Pancreas (tissue), 10 donors: Measurements from ENCODE around the gene COQ8B. TPM values are rescaled to one million over a fixed set of nuclear protein-coding genes. Genes with fewer than 3 reads are reported as not detected.

ENCODE experiments used
- ATAC-seq, 4 donors: fragments of 200-7000 bp; cut with Tn5 transposase; one replicate each; pipeline versions ENCODE4 v1.8.0 to v1.9.1; 2020; ENCODE audit warnings: mild to moderate bottlenecking in 4 of 4, moderate library complexity in 4 of 4
- DNase-seq, 6 donors: peaks; one replicate each; pipeline ENCODE4 v3.0.0-alpha.2; 2020
- FAIRE-seq: peaks from 2 replicates; lab custom pipeline; 2012; peaks lifted over from hg19 to GRCh38; lab: Jason Lieb, UNC
- H3K27ac ChIP-seq, 4 donors: fragments of 200-600 bp; sonication (generic); 1 replicate in 3 of 4; 2 replicates in 1 of 4; pipeline versions ENCODE4 v1.5.0 to v1.8.0; 2020
- H3K27me3 ChIP-seq, 4 donors: fragments of 200-600 bp; one replicate each; pipeline ENCODE4 v1.8.0; 2021
- H3K36me3 ChIP-seq, 3 donors: fragments of 200-600 bp; sonication (generic) in 1 of 3; one replicate each; pipeline versions ENCODE4 v1.5.0 to v1.8.0; 2020 to 2021
- H3K4me1 ChIP-seq, 3 donors: fragments of 200-600 bp; one replicate each; pipeline ENCODE4 v1.8.0; 2021
- H3K4me3 ChIP-seq, 4 donors: fragments of 200-600 bp; sonication (generic) in 2 of 4; one replicate each; pipeline versions ENCODE4 v1.5.0 to v1.8.0; 2020 to 2021
- H3K9me3 ChIP-seq, 4 donors: fragments of 200-600 bp; one replicate each; pipeline ENCODE4 v1.8.0; 2021
- CTCF ChIP-seq, 4 donors: fragments of 200-600 bp; sonication (generic) in 3 of 4; IDR thresholded peaks; one replicate each; pipeline versions ENCODE4 v1.5.0 to v1.8.0; 2021; ENCODE audit warnings: antibody characterized with exemption in 4 of 4
- WGBS, 2 donors: extraction: QIAGEN DNeasy Blood & Tissue Kit; methylation state at CpG; one replicate each; pipeline ENCODE4 v1.1.7; 2013; 5-methylcytosine and 5-hydroxymethylcytosine counted together
- intact Hi-C, 3 donors: fragments of 100-400 bp; cut with DNase I; formaldehyde crosslinking; loops; one replicate each; pipeline versions ENCODE4 v1.11.1 to v1.14.2; 2022
- polyA plus RNA-seq, 2 donors: library from polyadenylated mRNA; stranded (reverse); fragments of 200-250 nt; gene quantifications; one replicate each; pipeline ENCODE4 v1.2.3, GENCODE V29; 2013
- total RNA-seq, 6 donors: library from RNA; stranded (reverse); fragmentation: NEBNext Ultra II Directional in 4 of 6; extraction: Animal tissue kit (Norgen Biotek cat#: 25700) in 4 of 6; gene quantifications; one replicate each; pipeline versions ENCODE4 v1.2.1 to v1.2.4, GENCODE V29; 2021 to 2023
- donor health status: healthy with polysubstance abuse.
- donor health status: DM: no; HTN: no; CAD: no; lungs with moderate emphysema.
- donor health status: DM: no; HTN: no; CAD: no.
- donor health status: control.
- donor health status: control.
- donor health status: Bipolar disorder and iron deficiency.
- donor health status: DM: yes; HTN: yes; CAD: no.
- donor health status: DM: no; HTN: no; CAD: no.
- donor health status: DM: no; HTN: no; CAD: no.
- donor health status: DM: yes; HTN: yes; CAD: no.

The COQ8B gene
- total and polyA plus RNA-seq, 8 donors, result 12.7 to 44.2 (median 18.0) TPM

GRCh38 chr19:40693896-40694295 is 22.8 kb downstream of the COQ8B start:
- no peak for TF ChIP-seq CTCF (IDR thresholded peaks at IDR 0.05)
- ATAC-seq, result no peak
- Histone ChIP-seq H3K36me3 (no peaks in the 10 kb centered on the region), H3K4me3 (no peak overlapping the region), H3K27me3 (no peaks in the 10 kb centered on the region), H3K27ac (no peak overlapping the region), H3K4me1 (peaks cover 0 to 2% (median 0%) of the 10 kb centered on the region in 3 donors), H3K9me3 (no peaks in the 10 kb centered on the region)
- no peak for FAIRE-seq
- DNase-seq, result peak in 1 of 6 donors; percentile 29
- intact Hi-C loops, result no loop called here
- 79 to 88% methylated on average over 4 of the region's 4 CpGs for WGBS, 2 donors

- H3K9me3 ChIP-seq, result no peaks in the 10 kb centered on the region
- H3K36me3 ChIP-seq, result no peaks in the 10 kb centered on the region
- H3K27me3 ChIP-seq, result no peaks in the 10 kb centered on the region
- no peak overlapping the region for H3K27ac ChIP-seq
- FAIRE-seq (no peak), DNase-seq (peak in 1 of 6 donors; percentile 32), ATAC-seq (no peak)
- H3K4me1 ChIP-seq, result peaks cover 0 to 2% (median 0%) of the 10 kb centered on the region in 3 donors
- no peak for TF ChIP-seq CTCF (IDR thresholded peaks at IDR 0.05)
- intact Hi-C loops, result no loop called here
- H3K4me3 ChIP-seq, result no peak overlapping the region
- WGBS, 2 donors, result 88 to 89% methylated on average over 11 of the region's 11 CpGs
Measured at GRCh38 chr19:40693150-40693788, 23.4 kb downstream of the COQ8B start.

- Histone ChIP-seq H3K27ac (no peak overlapping the region), H3K4me1 (peaks cover 0 to 2% (median 0%) of the 10 kb centered on the region in 3 donors), H3K27me3 (no peaks in the 10 kb centered on the region), H3K4me3 (no peak overlapping the region), H3K36me3 (no peaks in the 10 kb centered on the region), H3K9me3 (no peaks in the 10 kb centered on the region)
- WGBS, 2 donors, result 88 to 89% methylated on average over 14 of the region's 14 CpGs
- DNase-seq, result no peak
- no peak for FAIRE-seq
- intact Hi-C loops, result no loop called here
- no peak for ATAC-seq
- no peak for TF ChIP-seq CTCF (IDR thresholded peaks at IDR 0.05)
Measured at GRCh38 chr19:40692212-40692551, 24.5 kb downstream of the COQ8B start.

- Histone ChIP-seq H3K27ac (peak overlapping the region in 3 of 4 donors; percentile 12 to 73 (median 71)), H3K9me3 (no peaks in the 10 kb centered on the region), H3K4me1 (peaks cover 0 to 2% (median 0%) of the 10 kb centered on the region in 3 donors), H3K36me3 (no peaks in the 10 kb centered on the region), H3K4me3 (peak overlapping the region in 1 of 4 donors; percentile 62), H3K27me3 (no peaks in the 10 kb centered on the region)
- no peak for TF ChIP-seq CTCF (IDR thresholded peaks at IDR 0.05)
- 79 to 86% methylated on average over 19 to 23 of the region's 24 CpGs for WGBS, 2 donors
- ATAC-seq, result peak; percentile 3 to 12 (median 4)
- no peak for FAIRE-seq
- peak in 3 of 6 donors; percentile 42 to 82 (median 56) for DNase-seq
- intact Hi-C loops, result no loop called here
Measured at GRCh38 chr19:40691421-40692211, 25.1 kb downstream of the COQ8B start.
